ENCODE results near the gene PDILT. TPM values are rescaled to one million over a fixed set of nuclear protein-coding genes. Genes with fewer than 3 reads are reported as not detected.

The PDILT gene
- total RNA-seq, 6 experiments from 2014 or later, result not detected

- Histone ChIP-seq H3K27ac (peak overlapping the region in 2 of 3 donors; percentile 56 to 70), H3K9me3 (no peaks in the 10 kb centered on the region), H3K4me3 (no peak overlapping the region), H3K4me1 (peaks cover 0 to 23% (median 5%) of the 10 kb centered on the region in 4 donors), H3K27me3 (no peaks in the 10 kb centered on the region), H3K36me3 (no peaks in the 10 kb centered on the region)
- 0% methylated on average over 1 of the region's 2 CpGs for WGBS (ENCODE audit: insufficient coverage, low coverage, low lambda C conversion rate, missing lambda C conversion rate)
- ATAC-seq, result peak; percentile 69 to 83 (median 76)
- intact Hi-C loops (cut with DNase I), result no loop called here
- TF ChIP-seq POLR2A (IDR thresholded peaks at IDR 0.05) (no peak), CTCF (IDR thresholded peaks at IDR 0.05) (no peak)
- DNase-seq, result peak in 1 of 3 donors; percentile 70
Measured at GRCh38 chr16:20393801-20394577, 10.5 kb downstream of the PDILT start.

- Histone ChIP-seq H3K9me3 (no peaks in the 10 kb centered on the region), H3K36me3 (no peaks in the 10 kb centered on the region), H3K4me1 (peaks cover 0 to 25% (median 5%) of the 10 kb centered on the region in 4 donors), H3K27me3 (no peaks in the 10 kb centered on the region), H3K4me3 (no peak overlapping the region), H3K27ac (no peak overlapping the region)
- TF ChIP-seq CTCF (IDR thresholded peaks at IDR 0.05), result no peak
- TF ChIP-seq POLR2A (IDR thresholded peaks at IDR 0.05), result no peak
- WGBS (ENCODE audit: insufficient coverage, low coverage, low lambda C conversion rate, missing lambda C conversion rate), result 82% methylated on average over 5 of the region's 5 CpGs
- intact Hi-C loops (cut with DNase I), result no loop called here
- no peak for ATAC-seq
- DNase-seq, result no peak
Measured at GRCh38 chr16:20391045-20391444, 13.5 kb downstream of the PDILT start.

- H3K4me3 ChIP-seq, result no peak overlapping the region
- intact Hi-C loops (cut with DNase I), result loop anchor here in 1 of 2 donors (10.0 kb wide), 1 partner anchor 484 kb away; no protein-coding TSS in a partner anchor
- H3K27me3 ChIP-seq, result no peaks in the 10 kb centered on the region
- H3K36me3 ChIP-seq, result no peaks in the 10 kb centered on the region
- no peak overlapping the region for H3K27ac ChIP-seq
- WGBS (ENCODE audit: insufficient coverage, low coverage, low lambda C conversion rate, missing lambda C conversion rate), result no CpG with 5 or more reads among the region's 1 CpG
- peaks cover 0 to 20% (median 4%) of the 10 kb centered on the region in 4 donors for H3K4me1 ChIP-seq
- H3K9me3 ChIP-seq, result no peaks in the 10 kb centered on the region
- no peak for DNase-seq
- no peak for ATAC-seq
- no peak for TF ChIP-seq CTCF (IDR thresholded peaks at IDR 0.05)
- TF ChIP-seq POLR2A (IDR thresholded peaks at IDR 0.05), result no peak
Measured at GRCh38 chr16:20388854-20389253, 15.7 kb downstream of the PDILT start.

GRCh38 chr16:20387978-20388377 lies 16.6 kb downstream of the PDILT start:
- H3K27ac ChIP-seq, result no peak overlapping the region
- intact Hi-C loops (cut with DNase I), result loop anchor here in 1 of 2 donors (10.0 kb wide), 1 partner anchor 483 kb away; no protein-coding TSS in a partner anchor

More at GRCh38 chr16:20387978-20388377, 16.6 kb downstream of the PDILT start:
- peaks cover 0 to 15% (median 3%) of the 10 kb centered on the region in 4 donors for H3K4me1 ChIP-seq
- DNase-seq (no peak), ATAC-seq (no peak)
- H3K27me3 ChIP-seq, result no peaks in the 10 kb centered on the region
- H3K36me3 ChIP-seq, result no peaks in the 10 kb centered on the region
- no peaks in the 10 kb centered on the region for H3K9me3 ChIP-seq
- TF ChIP-seq CTCF (IDR thresholded peaks at IDR 0.05) (no peak), POLR2A (IDR thresholded peaks at IDR 0.05) (no peak)
- WGBS (ENCODE audit: insufficient coverage, low coverage, low lambda C conversion rate, missing lambda C conversion rate), result 95% methylated on average over 3 of the region's 3 CpGs
- no peak overlapping the region for H3K4me3 ChIP-seq
